ENCODE results near the gene AFF2.

GRCh38 chrX:148784856-148785255, 284.4 kb downstream of the AFF2 start:
- no peak for TF ChIP-seq CTCF (IDR thresholded peaks at IDR 0.05 in 2 of 3, conservative IDR thresholded peaks at IDR 0.05 in 1 of 3; ENCODE audit: borderline replicate concordance in 1 of 3, insufficient read depth in 1 of 3, low read depth in 2 of 3, low read length in 2 of 3)
- no peak for TF ChIP-seq EZH2 (IDR thresholded peaks at IDR 0.05)
- TF ChIP-seq POLR2AphosphoS5 (IDR thresholded peaks at IDR 0.05; ENCODE audit: low read depth, low read length) = no peak
- no peak for TF ChIP-seq POLR2A (IDR thresholded peaks at IDR 0.05; ENCODE audit: borderline replicate concordance, extremely low read depth, insufficient read depth, insufficient read length)
- TF ChIP-seq JUND (IDR thresholded peaks at IDR 0.05) = no peak
- TF ChIP-seq ZBTB33 (IDR thresholded peaks at IDR 0.05; ENCODE audit: extremely low read depth, insufficient replicate concordance, low read length) = no peak

All from HCT116 (cell line).